Progenitor cell of endocrine pancreas (in vitro differentiated cells): Measurements from ENCODE around the gene NDC1. TPM values are rescaled to one million over a fixed set of nuclear protein-coding genes. Genes with fewer than 3 reads are reported as not detected.
A peak's percentile ranks its signal among the peaks of the same experiment; 100 is the strongest.

ENCODE experiments used
- DNase-seq: peaks from one replicate; pipeline ENCODE4 v3.0.0; 2021; ENCODE audit warnings: low spot score; ENCODE audit not compliant: unreplicated experiment
- H3K27ac Mint-ChIP-seq: 2 replicates; pipeline ENCODE4 v1.8.0; 2021; ENCODE audit warnings: mild to moderate bottlenecking, moderate library complexity, mixed read lengths
- H3K27me3 Mint-ChIP-seq: 2 replicates; pipeline ENCODE4 v1.8.0; 2021; ENCODE audit warnings: mixed read lengths
- H3K36me3 Mint-ChIP-seq: 2 replicates; pipeline ENCODE4 v1.8.0; 2022; ENCODE audit warnings: mixed read lengths; ENCODE audit not compliant: insufficient read depth
- H3K4me1 Mint-ChIP-seq: 2 replicates; pipeline ENCODE4 v1.8.0; 2021; ENCODE audit warnings: low read depth, mixed read lengths
- H3K4me3 Mint-ChIP-seq: 2 replicates; pipeline ENCODE4 v1.8.0; 2021; ENCODE audit warnings: low read depth, mild to moderate bottlenecking, moderate library complexity, mixed read lengths
- H3K9me3 Mint-ChIP-seq: 2 replicates; pipeline ENCODE4 v1.8.0; 2021; ENCODE audit warnings: low read depth, mixed read lengths
- total RNA-seq: library from RNA; stranded (reverse); gene quantifications from 2 replicates; pipeline ENCODE4 v1.2.1, GENCODE V29; 2021
- TF ChIP-seq, protein P1 (sequence below): fragments of 200-600 bp; sonication (generic); IDR thresholded peaks from one replicate; pipeline ENCODE4 v1.5.0; 2021; ENCODE audit warnings: antibody characterized with exemption, mild to moderate bottlenecking; ENCODE audit not compliant: unreplicated experiment

NDC1 gene
- total RNA-seq, 1 donor from 2014 or later: 25.5 TPM

DNA sequence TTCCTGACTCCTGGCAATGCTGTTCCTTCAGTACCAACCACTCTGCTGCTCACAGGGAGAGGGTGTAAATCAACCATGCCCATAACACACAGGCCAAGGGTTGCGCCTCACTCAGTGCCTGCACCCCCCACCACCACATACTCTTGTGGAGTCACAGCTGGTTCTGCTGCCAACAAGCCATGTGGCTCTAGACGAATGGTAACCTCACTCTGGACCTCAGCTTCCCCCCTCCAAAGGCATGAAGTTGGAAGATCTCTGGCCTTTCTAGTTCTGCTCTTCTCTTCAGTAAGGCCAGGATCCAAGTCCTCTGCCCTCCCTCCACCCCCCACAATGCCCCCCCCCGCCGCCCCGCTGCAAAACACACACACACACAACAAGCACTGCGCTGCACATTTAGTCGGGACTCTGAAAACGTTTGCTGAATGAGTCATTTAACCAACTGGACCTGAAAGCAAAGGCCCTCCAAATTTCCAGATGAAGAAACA is 97.4 kb downstream of the NDC1 start:
- Mint-ChIP-seq H3K27ac (peak overlapping the region; percentile 67), H3K4me1 (peaks cover 2% of the 10 kb centered on the region), H3K4me3 (no peak overlapping the region), H3K9me3 (peaks cover 8% of the 10 kb centered on the region), H3K36me3 (no peaks in the 10 kb centered on the region), H3K27me3 (peaks cover 56% of the 10 kb centered on the region)
- no peak for DNase-seq
- TF ChIP-seq, protein P1, sequence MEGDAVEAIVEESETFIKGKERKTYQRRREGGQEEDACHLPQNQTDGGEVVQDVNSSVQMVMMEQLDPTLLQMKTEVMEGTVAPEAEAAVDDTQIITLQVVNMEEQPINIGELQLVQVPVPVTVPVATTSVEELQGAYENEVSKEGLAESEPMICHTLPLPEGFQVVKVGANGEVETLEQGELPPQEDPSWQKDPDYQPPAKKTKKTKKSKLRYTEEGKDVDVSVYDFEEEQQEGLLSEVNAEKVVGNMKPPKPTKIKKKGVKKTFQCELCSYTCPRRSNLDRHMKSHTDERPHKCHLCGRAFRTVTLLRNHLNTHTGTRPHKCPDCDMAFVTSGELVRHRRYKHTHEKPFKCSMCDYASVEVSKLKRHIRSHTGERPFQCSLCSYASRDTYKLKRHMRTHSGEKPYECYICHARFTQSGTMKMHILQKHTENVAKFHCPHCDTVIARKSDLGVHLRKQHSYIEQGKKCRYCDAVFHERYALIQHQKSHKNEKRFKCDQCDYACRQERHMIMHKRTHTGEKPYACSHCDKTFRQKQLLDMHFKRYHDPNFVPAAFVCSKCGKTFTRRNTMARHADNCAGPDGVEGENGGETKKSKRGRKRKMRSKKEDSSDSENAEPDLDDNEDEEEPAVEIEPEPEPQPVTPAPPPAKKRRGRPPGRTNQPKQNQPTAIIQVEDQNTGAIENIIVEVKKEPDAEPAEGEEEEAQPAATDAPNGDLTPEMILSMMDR: no peak

DNA sequence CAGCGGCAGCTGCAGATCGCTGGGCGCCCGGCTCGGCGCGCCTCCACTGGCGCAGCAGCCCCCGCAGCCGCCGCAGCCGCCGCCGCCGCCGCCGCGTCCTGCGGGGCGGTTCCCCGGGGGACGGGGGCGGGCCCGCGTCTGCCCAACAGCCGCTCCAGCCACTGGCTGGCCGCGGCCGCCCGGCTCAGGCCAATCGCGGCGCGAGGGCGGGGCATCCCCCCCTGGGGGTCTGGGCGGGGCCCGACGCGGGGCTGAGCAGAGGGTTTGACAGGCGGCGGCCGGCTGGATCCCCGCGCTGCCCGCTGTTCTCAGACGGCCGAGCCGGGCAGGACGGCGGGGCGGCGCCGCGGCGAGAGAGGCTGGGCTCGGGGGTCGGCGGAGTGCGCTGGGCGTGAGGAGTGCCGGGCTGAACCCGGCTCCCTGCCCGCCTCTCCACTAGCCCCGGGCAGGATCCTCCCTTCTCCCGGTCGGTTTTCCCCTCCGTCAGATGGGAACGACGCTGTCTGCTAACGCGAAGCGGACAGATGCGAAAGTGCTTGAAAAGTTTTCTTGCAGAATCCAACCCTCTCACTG is 98.9 kb downstream of the NDC1 start, which contains the start of gene GLIS1:
TSS of gene GLIS1 (minus strand) at position 56 of the 573 bp plus-strand sequence. CDS start 1,100 bp downstream, outside the sequence.
- peak; percentile 82 for DNase-seq
- peaks cover 8% of the 10 kb centered on the region for H3K9me3 Mint-ChIP-seq
- peaks cover 71% of the 10 kb centered on the region for H3K27me3 Mint-ChIP-seq
- TF ChIP-seq, protein P1: no peak
- H3K4me3 Mint-ChIP-seq: peak within 1 kb of the TSS; percentile 52
- H3K4me1 Mint-ChIP-seq: peaks cover 10% of the 10 kb centered on the region
- no peak within 1 kb of the TSS for H3K27ac Mint-ChIP-seq
- H3K36me3 Mint-ChIP-seq: no peaks in the 10 kb centered on the region

DNA sequence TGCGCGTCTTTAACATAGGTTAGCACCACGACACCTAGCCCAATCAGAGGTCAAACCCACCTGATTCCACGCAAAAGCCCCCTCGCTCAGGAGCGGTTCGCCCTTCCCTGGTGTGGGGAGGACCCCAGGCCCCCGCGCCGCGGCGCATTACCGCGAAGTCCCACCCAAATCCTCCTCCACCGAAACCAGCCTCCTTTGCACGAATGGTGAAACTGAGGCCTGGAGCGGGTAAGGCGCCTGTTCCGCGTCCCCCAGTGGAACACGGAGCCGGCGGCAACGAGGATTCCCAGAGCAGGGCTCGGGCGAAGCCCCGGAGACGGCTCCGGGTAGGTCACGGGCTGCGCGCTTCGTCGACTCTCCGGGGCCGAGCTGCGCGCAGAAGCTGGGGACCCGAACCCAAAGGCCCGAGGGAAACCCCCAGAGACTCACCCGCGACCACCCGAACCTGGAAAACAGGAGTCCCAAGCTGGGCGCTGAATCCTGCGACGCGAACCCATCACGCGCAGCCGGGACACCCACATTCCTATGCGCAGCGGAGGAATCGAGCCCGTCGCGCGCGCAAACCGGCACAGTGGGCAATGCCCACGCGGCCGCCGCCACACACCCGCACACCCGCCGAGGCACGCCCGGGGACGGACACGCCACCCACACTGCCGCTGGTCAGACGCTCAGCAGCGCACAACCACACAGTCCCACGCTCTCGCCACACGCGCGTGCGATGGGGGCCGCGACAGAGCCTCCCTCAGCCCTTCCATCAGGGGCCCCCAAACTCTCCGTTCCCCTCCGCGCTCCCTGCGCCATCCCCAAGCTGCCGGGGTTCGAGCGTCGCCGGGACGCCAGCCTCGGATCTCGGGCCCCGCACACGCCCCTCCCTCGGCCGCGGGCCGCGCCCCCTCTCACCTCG is 99.6 kb downstream of the NDC1 start:
- H3K27me3 Mint-ChIP-seq: peaks cover 77% of the 10 kb centered on the region
- TF ChIP-seq, protein P1: no peak
- no peak for DNase-seq

DNA sequence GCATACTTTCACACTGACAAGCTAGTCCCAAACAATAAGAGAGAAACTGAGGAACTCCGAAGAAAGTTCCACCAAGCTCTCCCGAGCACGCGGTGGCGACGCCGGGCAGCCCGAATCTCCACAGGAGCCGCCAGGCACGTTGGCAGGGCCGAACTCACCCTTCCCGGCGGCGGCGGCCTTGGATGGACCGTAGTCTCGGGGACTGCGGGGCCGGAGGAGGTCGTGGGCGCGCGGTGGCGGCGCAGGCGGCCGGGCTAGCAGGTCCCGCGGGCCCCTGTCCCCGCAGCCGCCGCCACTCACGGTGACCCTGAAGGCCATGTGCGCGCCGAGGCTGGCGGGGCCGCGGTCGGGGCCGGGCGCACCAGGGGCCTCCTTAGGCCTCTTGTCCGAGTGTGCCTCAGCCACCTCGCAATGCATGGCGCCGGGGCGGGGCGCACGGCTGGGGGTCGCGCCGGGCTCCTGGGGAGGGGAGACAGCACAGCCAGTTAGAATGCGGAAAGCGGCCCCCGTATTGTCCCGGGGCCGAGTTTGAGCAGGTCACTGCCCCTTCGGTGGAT is 100.4 kb downstream of the NDC1 start:
- peak; percentile 34 for DNase-seq
- TF ChIP-seq, protein P1: no peak
- Mint-ChIP-seq H3K36me3 (no peaks in the 10 kb centered on the region), H3K9me3 (peaks cover 2% of the 10 kb centered on the region), H3K27me3 (peaks cover 77% of the 10 kb centered on the region), H3K27ac (no peak overlapping the region), H3K4me3 (no peak overlapping the region), H3K4me1 (peaks cover 10% of the 10 kb centered on the region)

More for the DNA sequence above, 99.6 kb downstream of the NDC1 start:
- Mint-ChIP-seq H3K9me3 (peaks cover 8% of the 10 kb centered on the region), H3K4me3 (no peak overlapping the region), H3K4me1 (peaks cover 10% of the 10 kb centered on the region), H3K36me3 (no peaks in the 10 kb centered on the region), H3K27ac (no peak overlapping the region)

GRCh38 chr1:53736290-53736689 is 101.8 kb downstream of the NDC1 start:
- TF ChIP-seq, protein P1: no peak
- no peak for DNase-seq
- H3K27ac Mint-ChIP-seq: no peak overlapping the region
- peaks cover 11% of the 10 kb centered on the region for H3K4me1 Mint-ChIP-seq
- peaks cover 85% of the 10 kb centered on the region for H3K27me3 Mint-ChIP-seq
- no peaks in the 10 kb centered on the region for H3K36me3 Mint-ChIP-seq
- H3K4me3 Mint-ChIP-seq: no peak overlapping the region
- H3K9me3 Mint-ChIP-seq: no peaks in the 10 kb centered on the region
